GM20000 (cell line): ENCODE measurements around the gene RDH5.

Experiments used
- DNase-seq: peaks from one replicate; pipeline ENCODE4 v3.0.0; 2012; ENCODE audit warnings: low spot score
- TF ChIP-seq, protein P1 (sequence below): IDR thresholded peaks from 2 replicates; pipeline ENCODE4 v1.5.1; 2012; ENCODE audit warnings: mild to moderate bottlenecking, control low read depth; ENCODE audit errors: extremely low read depth, missing control alignments

Gene RDH5

DNA sequence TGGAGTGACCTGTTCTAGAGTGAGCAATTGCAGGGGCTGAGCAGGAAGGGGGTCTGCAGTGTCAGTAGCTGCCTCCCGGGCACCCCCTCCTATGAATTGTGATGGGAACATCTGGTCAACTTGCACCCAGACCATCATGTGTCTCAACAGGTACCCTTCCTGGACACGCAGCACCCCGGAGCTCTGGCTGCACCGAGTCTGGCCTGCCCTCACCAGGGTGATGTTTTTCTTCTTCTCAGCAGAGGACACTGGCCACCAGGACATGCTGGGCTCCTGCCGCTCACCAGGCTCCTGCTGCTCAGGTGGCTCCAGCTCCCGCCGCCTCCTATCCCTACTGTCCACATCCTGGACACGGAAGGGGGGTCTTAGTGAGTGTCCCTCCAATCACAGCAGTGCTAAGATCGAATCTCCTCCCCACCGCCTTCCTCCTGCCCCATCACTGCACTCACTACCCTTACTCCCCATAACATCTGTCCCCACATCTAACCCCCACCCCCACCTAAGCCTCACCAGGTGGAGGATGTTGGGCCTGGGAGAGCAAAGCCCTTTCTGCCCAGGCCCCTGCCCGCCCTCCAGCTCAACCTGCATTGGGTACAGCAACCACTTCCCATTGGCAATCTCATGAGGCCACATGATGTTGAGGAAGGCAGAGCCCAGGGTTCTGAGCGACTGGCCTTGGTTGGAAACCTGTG lies 27.4 kb upstream of the RDH5 start:
- TF ChIP-seq, protein P1, sequence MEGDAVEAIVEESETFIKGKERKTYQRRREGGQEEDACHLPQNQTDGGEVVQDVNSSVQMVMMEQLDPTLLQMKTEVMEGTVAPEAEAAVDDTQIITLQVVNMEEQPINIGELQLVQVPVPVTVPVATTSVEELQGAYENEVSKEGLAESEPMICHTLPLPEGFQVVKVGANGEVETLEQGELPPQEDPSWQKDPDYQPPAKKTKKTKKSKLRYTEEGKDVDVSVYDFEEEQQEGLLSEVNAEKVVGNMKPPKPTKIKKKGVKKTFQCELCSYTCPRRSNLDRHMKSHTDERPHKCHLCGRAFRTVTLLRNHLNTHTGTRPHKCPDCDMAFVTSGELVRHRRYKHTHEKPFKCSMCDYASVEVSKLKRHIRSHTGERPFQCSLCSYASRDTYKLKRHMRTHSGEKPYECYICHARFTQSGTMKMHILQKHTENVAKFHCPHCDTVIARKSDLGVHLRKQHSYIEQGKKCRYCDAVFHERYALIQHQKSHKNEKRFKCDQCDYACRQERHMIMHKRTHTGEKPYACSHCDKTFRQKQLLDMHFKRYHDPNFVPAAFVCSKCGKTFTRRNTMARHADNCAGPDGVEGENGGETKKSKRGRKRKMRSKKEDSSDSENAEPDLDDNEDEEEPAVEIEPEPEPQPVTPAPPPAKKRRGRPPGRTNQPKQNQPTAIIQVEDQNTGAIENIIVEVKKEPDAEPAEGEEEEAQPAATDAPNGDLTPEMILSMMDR = no peak
- DNase-seq = no peak

DNA sequence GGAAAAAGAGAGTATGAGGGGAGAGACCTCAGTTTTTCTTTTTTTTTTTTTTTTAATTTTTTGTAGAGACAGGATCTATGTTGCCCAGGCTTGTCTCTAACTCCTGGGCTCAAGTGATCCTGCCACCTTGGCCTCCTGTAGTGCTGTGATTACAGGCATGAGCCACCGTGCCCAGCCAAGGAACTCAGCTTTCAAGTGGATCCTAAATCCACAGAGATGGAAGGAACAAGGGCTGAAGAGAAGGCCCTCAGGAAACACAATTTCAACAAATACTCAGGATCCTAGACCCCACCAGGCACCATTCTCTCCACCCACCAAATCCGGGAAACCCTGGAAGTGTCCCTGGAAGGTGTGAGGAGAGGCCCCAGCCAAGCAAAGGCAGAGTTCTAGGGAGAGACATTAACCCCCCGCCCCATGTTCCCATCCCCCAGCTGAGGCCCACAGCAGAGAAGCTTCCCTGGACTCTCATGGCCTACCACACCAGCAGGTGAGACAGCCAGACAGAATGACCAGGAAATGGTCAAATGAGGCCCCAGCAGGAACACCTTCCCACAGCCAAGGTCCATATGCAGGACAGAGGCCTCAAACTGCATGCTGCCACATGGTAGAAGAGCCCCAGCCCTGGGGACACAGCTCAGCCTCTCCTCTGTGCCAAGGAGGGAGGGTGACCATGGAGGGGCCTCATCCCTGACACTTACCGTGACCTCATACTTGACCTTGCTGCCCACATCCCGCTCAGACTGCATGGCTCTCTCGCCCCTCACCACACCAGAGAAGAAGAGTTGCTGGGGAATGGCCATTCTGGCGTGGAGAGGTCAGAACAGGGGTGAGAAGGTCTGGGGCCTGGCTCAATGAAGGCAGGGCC lies 26.6 kb upstream of the RDH5 start:
- TF ChIP-seq, protein P1 = no peak
- no peak for DNase-seq

DNA sequence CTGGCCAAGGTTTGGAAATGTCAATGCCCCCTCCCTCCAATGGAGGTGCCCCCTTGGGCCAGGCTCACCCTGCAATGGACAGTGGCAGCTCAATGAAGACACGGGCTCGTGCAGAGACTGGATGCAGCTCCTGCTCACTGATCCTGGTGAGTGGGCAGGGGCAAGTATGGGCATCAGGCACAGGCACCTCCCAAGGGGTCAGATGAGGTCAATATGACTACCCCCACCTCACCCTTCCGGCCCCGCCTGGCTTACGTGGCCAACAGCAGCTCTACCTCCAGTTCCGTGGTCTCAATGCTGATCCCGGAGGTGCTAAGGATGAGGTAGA lies 26.0 kb upstream of the RDH5 start:
- no peak for DNase-seq
- TF ChIP-seq, protein P1 = no peak

DNA sequence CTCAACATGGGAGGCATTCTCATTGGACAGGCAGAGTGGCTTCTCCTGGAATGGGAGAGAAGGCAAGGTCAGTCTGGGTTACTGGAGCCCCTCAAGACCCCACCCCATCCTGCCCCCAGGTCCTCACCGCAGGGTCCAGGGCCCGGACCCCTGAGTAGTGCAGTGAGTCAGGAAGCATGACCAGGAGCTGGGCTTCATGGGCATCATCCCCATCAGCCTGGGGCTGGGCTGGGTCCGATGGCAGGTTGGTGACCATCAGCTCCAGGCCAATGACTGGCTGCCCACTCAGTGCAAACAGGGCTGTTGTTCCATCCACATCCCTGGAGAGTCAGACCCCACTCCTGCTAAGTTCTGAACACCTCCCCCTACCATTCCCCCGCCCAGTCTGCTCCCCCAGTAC lies 25.5 kb upstream of the RDH5 start:
- TF ChIP-seq, protein P1 = no peak
- no peak for DNase-seq

DNA sequence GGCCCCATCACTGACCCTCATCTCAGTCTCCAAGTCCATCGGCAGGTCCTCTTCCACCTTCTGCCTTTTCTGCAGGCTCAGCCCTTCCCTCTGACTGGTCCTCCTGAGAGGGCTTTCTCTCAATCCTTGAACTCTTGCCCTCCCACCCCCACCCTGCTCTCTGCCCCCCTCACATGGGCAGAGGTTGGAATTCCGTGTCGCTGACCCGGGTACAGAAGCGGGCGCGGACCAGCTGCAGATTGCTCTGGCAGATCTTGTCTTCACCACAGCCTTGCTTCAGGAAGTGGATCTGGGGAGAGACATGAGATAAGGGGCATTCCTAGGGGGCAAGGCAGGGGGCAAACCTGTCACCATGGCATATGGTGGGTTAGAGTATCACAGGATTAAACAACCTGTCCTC lies 24.8 kb upstream of the RDH5 start:
- no peak for DNase-seq
- TF ChIP-seq, protein P1 = no peak

DNA sequence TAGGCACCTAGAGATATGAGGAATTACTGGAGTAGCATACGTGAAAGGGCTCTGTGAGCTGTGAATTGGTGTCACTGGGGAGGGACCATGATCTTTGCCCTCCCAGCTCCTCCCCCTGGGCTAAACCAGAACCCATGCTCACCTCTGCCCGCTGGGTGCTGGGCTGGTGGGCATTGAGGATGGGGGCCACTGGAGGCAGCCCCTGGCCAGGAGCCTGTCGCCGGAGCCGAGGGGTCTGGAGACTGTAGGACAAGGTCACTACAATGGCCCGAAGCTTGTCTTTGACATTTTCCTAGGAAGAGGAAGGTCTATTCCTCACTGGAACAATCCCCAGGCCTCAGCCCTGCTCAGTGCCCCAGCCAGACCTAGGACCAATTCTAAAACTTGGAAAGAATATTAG lies 24.1 kb upstream of the RDH5 start:
- DNase-seq = no peak
- TF ChIP-seq, protein P1 = no peak

DNA sequence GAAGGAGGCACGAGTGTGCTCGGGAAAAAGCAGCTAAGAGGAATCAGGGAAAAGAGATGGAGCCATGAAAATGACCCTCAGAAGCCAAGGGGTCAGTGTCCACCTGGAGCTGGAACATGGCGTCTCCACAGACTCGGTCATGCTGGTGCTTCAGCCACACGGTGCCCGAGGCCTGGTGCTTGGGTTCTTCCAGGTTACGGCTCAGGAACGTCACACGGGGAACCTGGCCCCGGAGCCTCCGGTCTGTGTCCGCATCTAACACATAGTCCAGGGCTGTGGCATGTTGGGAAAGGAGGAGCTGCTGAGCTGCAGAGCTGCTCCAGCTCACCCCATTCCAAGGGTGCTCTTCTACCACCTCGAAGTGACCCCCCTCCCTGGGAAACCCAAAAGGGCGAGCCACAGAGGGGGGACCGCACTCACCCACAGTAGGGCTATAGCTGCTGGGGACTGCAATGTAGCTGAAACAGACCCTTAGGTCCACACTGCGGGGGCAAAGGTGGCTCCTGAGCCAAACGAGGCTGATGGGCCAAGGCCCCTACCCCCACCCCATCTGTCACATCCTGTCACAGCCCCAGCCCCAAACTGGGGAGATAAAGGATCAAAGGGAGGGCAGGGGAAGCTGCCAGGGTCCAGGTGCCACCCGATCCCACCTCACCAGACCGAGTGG lies 23.3 kb upstream of the RDH5 start:
- DNase-seq = no peak
- TF ChIP-seq, protein P1 = no peak
